Hepatocyte (in vitro differentiated cells): ENCODE measurements around the gene ERI2.

Experiments used
- CTCF ChIP-seq: fragments of 200-600 bp; sonication (generic); IDR thresholded peaks from 2 replicates; pipeline ENCODE4 v1.5.1; 2016; ENCODE audit warnings: antibody characterized with exemption, mild to moderate bottlenecking; ENCODE audit not compliant: poor library complexity
- EZH2 ChIP-seq: fragments of 200-600 bp; sonication (generic); IDR thresholded peaks from 2 replicates; pipeline ENCODE4 v1.6.1; 2016; ENCODE audit warnings: antibody characterized with exemption, mild to moderate bottlenecking, borderline replicate concordance
- EZH2phosphoT487 ChIP-seq: fragments of 200-600 bp; sonication (generic); IDR thresholded peaks from one replicate; pipeline ENCODE4 v1.6.1; 2018; ENCODE audit warnings: antibody characterized with exemption, mild to moderate bottlenecking, low read depth, moderate library complexity; ENCODE audit not compliant: unreplicated experiment, severe bottlenecking

GRCh38 chr16:20798364-20798763 lies 7.9 kb downstream of the ERI2 start:
- no peak for TF ChIP-seq CTCF
- TF ChIP-seq EZH2, result no peak
- TF ChIP-seq EZH2phosphoT487, result no peak
